ENCODE measurements around the gene SLC44A4.
"Not testable (repeated sequence)": the region's sequence is repeated elsewhere in the genome, so short reads cannot be mapped to it uniquely, and the experiment has no call there.

SLC44A4 gene

GRCh38 chr6:31829633-31830283 is 49.0 kb downstream of the SLC44A4 start:
- no peak for DNase-seq (ENCODE audit: low read depth, low spot score)

- peak; percentile 77 for DNase-seq (ENCODE audit: low read depth, low spot score)
Observed at GRCh38 chr6:31827286-31828079, 51.3 kb downstream of the SLC44A4 start, which contains the start of gene HSPA1B. HSPA1B (plus strand) TSS chr6:31827738; CDS start chr6:31827951, 213 bp downstream.

- no peak for DNase-seq (ENCODE audit: low read depth, low spot score)
Observed at GRCh38 chr6:31826793-31827285, 52.0 kb downstream of the SLC44A4 start.

- no peak for DNase-seq (ENCODE audit: low read depth, low spot score)
Observed at GRCh38 chr6:31825553-31825952, 53.2 kb downstream of the SLC44A4 start.

- DNase-seq (ENCODE audit: low read depth, low spot score), result not testable (repeated sequence)
Observed at GRCh38 chr6:31823592-31824196, 55.1 kb downstream of the SLC44A4 start.

- DNase-seq (ENCODE audit: low read depth, low spot score), result peak; percentile 43
Observed at GRCh38 chr6:31822036-31822821, 56.6 kb downstream of the SLC44A4 start.

- DNase-seq (ENCODE audit: low read depth, low spot score), result peak; percentile 42
Observed at GRCh38 chr6:31821301-31822035, 57.3 kb downstream of the SLC44A4 start.

GRCh38 chr6:31820399-31820798 is 58.4 kb downstream of the SLC44A4 start:
- DNase-seq (ENCODE audit: low read depth, low spot score), result not testable (repeated sequence)

GRCh38 chr6:31819871-31820299 is 58.9 kb downstream of the SLC44A4 start:
- DNase-seq (ENCODE audit: low read depth, low spot score), result no peak

GRCh38 chr6:31817929-31818511 is 60.8 kb downstream of the SLC44A4 start:
- not testable (repeated sequence) for DNase-seq (ENCODE audit: low read depth, low spot score)

- DNase-seq (ENCODE audit: low read depth, low spot score), result not testable (repeated sequence)
Observed at GRCh38 chr6:31817133-31817928, 61.5 kb downstream of the SLC44A4 start.

- DNase-seq (ENCODE audit: low read depth, low spot score), result peak; percentile 57
Observed at GRCh38 chr6:31815025-31815838, 63.6 kb downstream of the SLC44A4 start, which contains the start of the genes HSPA1A and HSPA1L. HSPA1A (plus strand) TSS chr6:31815543; CDS start chr6:31815757, 214 bp downstream. HSPA1L (minus strand) TSS chr6:31815283; CDS start chr6:31811972, 3,311 bp downstream.

- peak; percentile 58 for DNase-seq (ENCODE audit: low read depth, low spot score)
Observed at GRCh38 chr6:31814677-31815024, 64.1 kb downstream of the SLC44A4 start.

- no peak for DNase-seq (ENCODE audit: low read depth, low spot score)
Observed at GRCh38 chr6:31813465-31813849, 65.3 kb downstream of the SLC44A4 start.
